HG03064 (cell line): ENCODE measurements around the gene LRRC3B.

Source experiments
- ATAC-seq: cut with Tn5 transposase; IDR thresholded peaks from one replicate; pipeline ENCODE4 v1.9.1; 2021; ENCODE audit warnings: low read depth; ENCODE audit not compliant: unreplicated experiment

The LRRC3B gene

GRCh38 chr3:26703519-26703918 is 80.9 kb downstream of the LRRC3B start:
- no peak for ATAC-seq

- no peak for ATAC-seq
Observed at GRCh38 chr3:26704736-26705135, 82.2 kb downstream of the LRRC3B start.

GRCh38 chr3:26708501-26708900 is 85.9 kb downstream of the LRRC3B start:
- no peak for ATAC-seq

GRCh38 chr3:26712211-26713026 is 89.8 kb downstream of the LRRC3B start:
- peak; percentile 90 for ATAC-seq

DNA sequence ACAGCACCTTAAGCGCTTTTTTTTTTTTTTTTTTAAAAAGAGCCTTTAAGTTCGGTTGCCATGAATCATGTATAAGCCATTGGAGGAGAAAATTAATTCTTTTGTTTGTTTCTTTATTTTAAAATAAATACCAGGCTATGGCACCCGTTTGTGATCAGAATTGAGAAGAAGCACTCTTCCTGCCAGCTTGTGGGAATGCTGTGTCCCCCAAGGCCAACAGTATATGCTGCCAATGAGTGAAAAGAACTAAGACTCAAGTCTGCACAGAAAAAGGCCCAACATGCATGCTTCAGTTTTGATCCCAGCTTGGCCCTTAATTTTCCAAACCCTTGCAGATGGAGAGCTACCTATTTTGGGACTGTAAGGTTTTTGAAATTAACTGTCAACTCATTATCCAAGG is 90.5 kb downstream of the LRRC3B start:
- ATAC-seq, result no peak

- ATAC-seq, result no peak
Observed at GRCh38 chr3:26714485-26714884, 91.9 kb downstream of the LRRC3B start.

- ATAC-seq, result no peak
Observed at GRCh38 chr3:26715431-26715830, 92.9 kb downstream of the LRRC3B start.

GRCh38 chr3:26718315-26718714 is 95.7 kb downstream of the LRRC3B start:
- no peak for ATAC-seq

GRCh38 chr3:26719134-26719533 is 96.6 kb downstream of the LRRC3B start:
- ATAC-seq, result no peak

DNA sequence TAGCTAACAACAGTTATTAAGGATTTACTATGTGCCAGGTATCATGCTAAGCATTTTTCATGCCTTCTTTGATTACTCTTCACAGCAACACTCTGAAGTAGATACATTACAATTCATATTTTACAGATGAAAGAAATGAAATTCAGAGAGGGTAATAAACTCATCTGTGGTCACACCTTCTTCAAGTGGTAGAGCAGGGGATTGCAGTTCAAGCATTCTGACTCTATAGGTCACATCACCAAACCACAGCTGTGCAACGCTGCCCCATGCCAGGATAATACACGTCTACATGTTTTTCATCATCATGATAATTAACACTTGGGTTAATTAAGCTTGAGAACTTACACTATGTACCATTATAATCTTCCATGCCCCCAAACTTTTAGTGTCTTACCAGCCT is 98.5 kb downstream of the LRRC3B start:
- no peak for ATAC-seq

- no peak for ATAC-seq
Observed at GRCh38 chr3:26731843-26732242, 109.3 kb downstream of the LRRC3B start.

DNA sequence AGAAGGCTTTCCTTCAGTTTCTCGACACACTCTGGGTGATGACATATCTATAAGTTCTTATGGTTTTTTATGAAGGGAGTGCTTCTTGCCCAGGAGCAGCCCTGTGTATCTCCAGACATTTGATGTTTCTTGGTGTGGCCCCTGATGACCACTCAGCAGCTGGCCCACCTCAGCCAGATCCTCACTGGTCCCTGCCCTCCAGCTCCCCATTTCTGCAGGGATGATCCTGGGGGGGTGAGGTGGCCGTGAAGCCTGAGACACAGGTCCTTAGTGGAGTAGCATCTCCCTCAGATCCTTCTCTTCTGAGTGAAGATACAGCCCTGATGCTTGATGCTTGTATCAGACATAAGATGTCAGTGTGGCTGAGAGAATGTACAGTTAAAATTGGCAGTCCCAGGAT is 127.7 kb downstream of the LRRC3B start:
- ATAC-seq, result no peak

GRCh38 chr3:26752466-26752865 is 129.9 kb downstream of the LRRC3B start:
- no peak for ATAC-seq

- no peak for ATAC-seq
Observed at GRCh38 chr3:26753095-26753494, 130.5 kb downstream of the LRRC3B start.

DNA sequence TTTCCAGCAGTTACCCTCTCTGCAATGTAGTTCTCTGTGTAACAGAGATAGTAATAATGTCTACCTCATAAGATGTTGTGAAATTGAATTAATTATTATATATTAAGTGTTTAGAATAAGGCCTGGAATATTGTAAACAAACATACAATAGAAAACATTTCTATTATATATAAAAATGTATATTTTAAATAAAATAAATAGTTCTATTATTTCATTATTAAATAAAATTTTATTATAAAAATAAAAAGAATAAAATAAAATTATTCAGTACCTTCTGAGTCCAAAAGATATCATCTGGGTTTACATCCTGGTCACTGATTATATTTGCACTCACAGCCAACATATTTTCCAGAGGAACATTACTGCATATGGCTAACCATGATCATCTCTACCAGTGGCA is 135.4 kb downstream of the LRRC3B start:
- ATAC-seq, result no peak
